ENCODE data around the gene KCTD16.

Gene KCTD16

DNA sequence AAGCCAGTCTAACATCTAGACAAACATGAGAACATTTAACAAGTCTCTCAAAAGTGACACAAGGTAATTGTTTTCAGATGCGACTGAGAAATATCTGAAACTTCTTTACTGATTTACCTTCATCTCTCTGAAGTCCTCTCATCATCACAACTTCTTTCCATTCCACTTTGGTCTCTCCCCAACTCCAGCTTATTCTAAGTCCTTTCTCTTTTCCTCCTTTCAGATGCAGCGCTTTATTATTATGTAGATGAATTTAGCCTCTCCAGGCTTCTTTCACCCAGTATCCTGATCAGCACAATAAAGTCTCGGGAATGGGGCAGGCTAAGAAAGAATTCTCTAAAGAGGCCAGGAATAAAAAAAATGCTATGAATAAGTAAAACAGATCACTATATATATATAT lies 128.0 kb downstream of the KCTD16 start:
- no peak overlapping the region for H3K4me3 ChIP-seq (ENCODE audit: low read depth, low read length)
- TF ChIP-seq, protein P1, sequence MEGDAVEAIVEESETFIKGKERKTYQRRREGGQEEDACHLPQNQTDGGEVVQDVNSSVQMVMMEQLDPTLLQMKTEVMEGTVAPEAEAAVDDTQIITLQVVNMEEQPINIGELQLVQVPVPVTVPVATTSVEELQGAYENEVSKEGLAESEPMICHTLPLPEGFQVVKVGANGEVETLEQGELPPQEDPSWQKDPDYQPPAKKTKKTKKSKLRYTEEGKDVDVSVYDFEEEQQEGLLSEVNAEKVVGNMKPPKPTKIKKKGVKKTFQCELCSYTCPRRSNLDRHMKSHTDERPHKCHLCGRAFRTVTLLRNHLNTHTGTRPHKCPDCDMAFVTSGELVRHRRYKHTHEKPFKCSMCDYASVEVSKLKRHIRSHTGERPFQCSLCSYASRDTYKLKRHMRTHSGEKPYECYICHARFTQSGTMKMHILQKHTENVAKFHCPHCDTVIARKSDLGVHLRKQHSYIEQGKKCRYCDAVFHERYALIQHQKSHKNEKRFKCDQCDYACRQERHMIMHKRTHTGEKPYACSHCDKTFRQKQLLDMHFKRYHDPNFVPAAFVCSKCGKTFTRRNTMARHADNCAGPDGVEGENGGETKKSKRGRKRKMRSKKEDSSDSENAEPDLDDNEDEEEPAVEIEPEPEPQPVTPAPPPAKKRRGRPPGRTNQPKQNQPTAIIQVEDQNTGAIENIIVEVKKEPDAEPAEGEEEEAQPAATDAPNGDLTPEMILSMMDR (IDR thresholded peaks at IDR 0.05; ENCODE audit: borderline replicate concordance, insufficient read depth, low read depth, low read length), result no peak

DNA sequence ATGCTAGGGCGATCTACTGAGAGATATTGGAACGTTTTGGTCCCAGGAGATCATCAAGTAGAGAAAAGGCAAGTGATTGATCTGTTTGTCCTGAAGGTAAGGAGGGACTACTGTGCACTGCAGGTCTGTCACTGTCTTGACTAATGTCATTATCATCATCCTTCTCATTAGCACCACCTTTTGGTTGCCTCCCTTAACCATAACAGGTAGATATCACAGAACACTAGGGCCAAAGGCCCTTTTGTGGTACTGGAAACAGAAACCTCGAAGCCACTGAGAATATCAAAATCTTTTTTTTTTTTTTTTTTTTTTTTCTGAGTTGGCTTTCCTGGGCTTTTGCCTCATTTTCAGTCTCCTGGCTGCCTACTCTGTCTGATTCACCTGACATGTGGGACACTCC lies 134.0 kb downstream of the KCTD16 start:
- TF ChIP-seq, protein P1 (IDR thresholded peaks at IDR 0.05; ENCODE audit: borderline replicate concordance, insufficient read depth, low read depth, low read length), result no peak
- H3K4me3 ChIP-seq (ENCODE audit: low read depth, low read length), result no peak overlapping the region

DNA sequence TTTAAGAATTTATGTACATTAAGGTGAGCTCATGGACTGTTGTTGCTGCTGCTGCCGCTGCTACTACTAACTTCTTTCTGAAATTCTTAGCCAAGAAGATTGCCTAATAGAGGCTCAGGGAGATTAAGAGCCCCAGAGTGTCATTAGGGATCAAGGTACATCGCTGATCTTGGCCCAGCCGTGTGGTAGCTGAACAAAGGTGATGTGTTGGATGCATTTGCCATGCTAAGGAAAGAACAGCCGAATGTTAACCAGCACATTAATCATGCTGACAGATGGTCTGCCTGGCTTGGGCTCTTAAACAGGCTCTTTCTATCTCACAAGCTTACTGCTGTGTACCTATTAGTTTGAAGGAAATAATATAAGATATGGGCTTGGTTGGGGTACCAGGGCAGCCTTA lies 137.1 kb downstream of the KCTD16 start:
- TF ChIP-seq, protein P1 (IDR thresholded peaks at IDR 0.05; ENCODE audit: borderline replicate concordance, insufficient read depth, low read depth, low read length), result no peak
- no peak overlapping the region for H3K4me3 ChIP-seq (ENCODE audit: low read depth, low read length)

DNA sequence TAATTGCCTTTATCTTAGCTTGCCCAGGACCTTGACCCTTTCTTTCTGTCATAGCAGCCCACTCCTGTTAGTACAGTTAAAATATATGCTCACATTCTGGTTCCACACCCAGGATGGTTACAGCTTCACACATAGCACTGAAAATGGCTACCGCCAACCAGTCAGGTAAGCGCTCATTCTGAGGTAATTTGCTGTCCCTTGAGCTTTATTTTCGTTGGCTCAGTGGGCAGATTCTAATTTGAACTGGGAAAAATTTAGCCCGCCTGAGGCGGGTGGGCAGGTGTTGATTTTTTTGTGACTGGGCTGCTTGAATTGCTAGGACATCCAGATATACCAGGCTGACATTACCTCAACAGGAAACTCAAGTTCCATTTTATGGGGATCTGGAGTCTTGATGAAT lies 137.5 kb downstream of the KCTD16 start:
- TF ChIP-seq, protein P1 (IDR thresholded peaks at IDR 0.05; ENCODE audit: borderline replicate concordance, insufficient read depth, low read depth, low read length), result no peak
- H3K4me3 ChIP-seq (ENCODE audit: low read depth, low read length), result no peak overlapping the region

DNA sequence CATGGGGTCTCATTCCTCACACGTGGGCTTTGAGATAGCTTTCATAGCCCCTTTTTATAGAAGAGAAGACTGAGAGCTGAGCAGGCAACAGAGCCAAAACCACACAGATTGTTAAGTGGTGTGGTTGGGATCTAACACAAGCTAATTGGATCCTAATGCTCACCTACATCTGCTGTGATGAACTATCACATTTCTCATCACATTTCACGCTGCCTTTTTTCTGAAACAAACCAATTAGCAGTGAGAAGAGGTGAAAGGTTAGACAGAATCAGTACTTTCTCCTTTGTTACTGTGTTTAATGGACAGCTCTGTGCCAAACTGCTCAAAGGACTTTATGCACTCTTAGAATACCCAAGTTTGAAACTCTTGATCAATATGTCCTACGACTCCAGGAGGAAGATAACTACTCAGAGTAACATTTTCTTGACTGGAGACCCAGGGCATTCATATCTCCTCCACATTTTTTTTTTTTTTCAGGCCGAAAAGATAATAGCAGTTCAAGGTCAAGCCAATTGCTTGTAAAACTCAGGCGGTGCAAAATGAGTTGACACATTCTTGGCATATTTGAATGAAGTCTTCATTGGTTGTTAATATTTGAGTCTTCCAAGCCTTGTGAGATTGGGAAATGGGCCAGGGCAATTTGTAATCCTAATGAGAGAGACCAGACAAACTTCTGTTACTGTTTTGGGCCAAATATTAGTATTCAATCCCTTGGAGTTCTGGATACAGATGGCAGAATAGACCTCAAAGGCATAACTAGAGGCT lies 138.4 kb downstream of the KCTD16 start:
- TF ChIP-seq, protein P1 (IDR thresholded peaks at IDR 0.05; ENCODE audit: borderline replicate concordance, insufficient read depth, low read depth, low read length), result no peak
- no peak overlapping the region for H3K4me3 ChIP-seq (ENCODE audit: low read depth, low read length)

DNA sequence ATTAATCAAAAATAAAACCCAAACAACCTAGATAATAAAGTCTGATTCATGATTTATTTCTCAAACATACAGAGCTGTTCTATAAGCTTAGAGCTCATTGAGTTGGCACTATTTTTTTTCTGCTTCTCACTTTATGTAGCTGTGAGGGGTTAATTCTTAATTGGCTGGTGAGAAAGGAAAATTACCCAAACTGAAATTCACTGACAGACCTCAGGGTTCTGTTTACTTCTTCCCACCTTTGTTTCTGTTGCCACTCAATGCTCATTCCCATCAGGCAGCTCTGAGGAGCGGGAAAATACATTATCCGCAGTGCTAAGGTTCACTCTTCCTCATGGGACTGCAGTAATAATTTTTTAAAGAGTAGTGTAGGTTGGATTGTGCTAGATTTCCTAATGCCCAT lies 139.9 kb downstream of the KCTD16 start:
- TF ChIP-seq, protein P1 (IDR thresholded peaks at IDR 0.05; ENCODE audit: borderline replicate concordance, insufficient read depth, low read depth, low read length), result no peak
- H3K4me3 ChIP-seq (ENCODE audit: low read depth, low read length), result no peak overlapping the region

DNA sequence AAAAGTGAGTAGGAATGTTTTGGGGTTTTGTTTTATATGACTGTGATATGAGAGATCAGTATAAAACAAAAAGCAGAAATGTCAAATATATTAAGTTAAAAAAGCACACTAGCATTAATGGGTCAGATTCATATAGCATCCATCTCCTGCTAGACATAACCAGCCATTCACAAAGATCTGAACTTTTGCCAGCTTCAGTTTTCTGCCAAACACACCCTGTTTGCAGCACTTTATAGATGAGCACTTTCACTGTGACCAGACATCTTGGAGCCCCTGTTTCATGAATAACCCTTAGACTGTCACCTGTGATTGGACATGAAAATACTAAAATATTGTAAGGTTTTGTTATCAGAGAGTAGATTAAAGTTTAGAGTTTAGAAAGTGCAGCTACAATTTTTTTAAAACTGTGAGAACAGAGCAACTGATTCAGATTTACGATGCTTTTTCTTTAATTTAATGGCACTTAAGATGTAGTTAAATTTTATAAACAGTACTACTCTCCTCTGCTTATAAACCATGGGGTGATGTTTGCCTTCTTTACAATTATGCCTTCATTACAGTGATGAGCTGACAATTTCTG lies 142.6 kb downstream of the KCTD16 start:
- TF ChIP-seq, protein P1 (IDR thresholded peaks at IDR 0.05; ENCODE audit: borderline replicate concordance, insufficient read depth, low read depth, low read length), result no peak
- no peak overlapping the region for H3K4me3 ChIP-seq (ENCODE audit: low read depth, low read length)

Measured in GM12875 (cell line).